Measurements from ENCODE around the gene TUB.

The TUB gene

GRCh38 chr11:8093931-8094575 lies 13.0 kb downstream of the TUB start:
- DNase-seq = no peak

- DNase-seq = no peak
Observed at GRCh38 chr11:8094656-8095055, 13.6 kb downstream of the TUB start.

GRCh38 chr11:8095371-8095770 lies 14.4 kb downstream of the TUB start:
- no peak for DNase-seq

GRCh38 chr11:8095806-8096522 lies 15.0 kb downstream of the TUB start:
- no peak for DNase-seq

GRCh38 chr11:8096575-8096974 lies 15.6 kb downstream of the TUB start:
- no peak for DNase-seq

GRCh38 chr11:8097062-8097461 lies 16.1 kb downstream of the TUB start:
- no peak for DNase-seq

- DNase-seq = no peak
Observed at GRCh38 chr11:8097468-8097867, 16.5 kb downstream of the TUB start.

- no peak for DNase-seq
Observed at GRCh38 chr11:8097926-8098325, 16.9 kb downstream of the TUB start.

GRCh38 chr11:8098361-8098760 lies 17.4 kb downstream of the TUB start:
- no peak for DNase-seq

GRCh38 chr11:8098879-8099278 lies 17.9 kb downstream of the TUB start:
- no peak for DNase-seq

- peak; percentile 72 to 76 for DNase-seq
Observed at GRCh38 chr11:8099291-8099899, 18.4 kb downstream of the TUB start.

GRCh38 chr11:8100158-8100557 lies 19.1 kb downstream of the TUB start:
- no peak for DNase-seq

GRCh38 chr11:8100605-8101004 lies 19.6 kb downstream of the TUB start:
- DNase-seq = no peak

GRCh38 chr11:8101421-8101820 lies 20.4 kb downstream of the TUB start:
- DNase-seq = no peak

GRCh38 chr11:8102296-8102915 lies 21.4 kb downstream of the TUB start:
- no peak for DNase-seq

- DNase-seq = no peak
Observed at GRCh38 chr11:8102965-8103364, 22.0 kb downstream of the TUB start.

- DNase-seq = no peak
Observed at GRCh38 chr11:8103909-8104308, 22.9 kb downstream of the TUB start.

- no peak for DNase-seq
Observed at GRCh38 chr11:8105133-8105532, 24.1 kb downstream of the TUB start.

GRCh38 chr11:8105666-8106065 lies 24.7 kb downstream of the TUB start:
- no peak for DNase-seq

- DNase-seq = no peak
Observed at GRCh38 chr11:8106679-8107078, 25.7 kb downstream of the TUB start.

- no peak for DNase-seq
Observed at GRCh38 chr11:8107642-8108041, 26.6 kb downstream of the TUB start.

GRCh38 chr11:8108421-8108820 lies 27.4 kb downstream of the TUB start:
- no peak for DNase-seq

GRCh38 chr11:8109675-8110074 lies 28.7 kb downstream of the TUB start:
- DNase-seq = no peak

GRCh38 chr11:8110396-8110795 lies 29.4 kb downstream of the TUB start:
- no peak for DNase-seq
